K562 (cell line): ENCODE data around the gene LMNB1. TPM values are rescaled to one million over a fixed set of nuclear protein-coding genes. Genes with fewer than 3 reads are reported as not detected.
"Not testable (repeated sequence)": the region's sequence is repeated elsewhere in the genome, so short reads cannot be mapped to it uniquely, and the experiment has no call there.

Experiments
- ATAC-seq: fragments of 200-7000 bp; cut with Tn5 transposase; 3 replicates; pipeline ENCODE4 v1.9.1; 2020; ENCODE audit warnings: moderate library complexity
- BruUV-seq: library from RNA; stranded (reverse); fragments of 400-500 nt; replicated peaks from 2 replicates; lab custom pipeline; 2021; lab: Mats Ljungman, UMichigan
- CTCF ChIA-PET: fragments of 300-600 bp; formaldehyde crosslinking; extraction: SDS; loops from one replicate; lab custom pipeline; 2021; ENCODE audit warnings: low intra/inter-chr PET ratio; lab: Yijun Ruan, JAX
- POLR2A ChIA-PET: fragments of 300-600, 350-650 bp; sonication (Branson Sonifier 250); formaldehyde crosslinking; extraction: SDS; loops from one replicate; lab custom pipeline; 2021; ENCODE audit warnings: antibody characterized with exemption, inconsistent platforms; lab: Yijun Ruan, JAX
- DNase-seq, 4 experiments: peaks; one replicate each; pipeline versions ENCODE4 v3.0.0 to v3.0.0-alpha.2; 2011 to 2018; ENCODE audit warnings: low spot score in 3 of 4, mixed read lengths in 3 of 4; ENCODE audit errors: extremely low read depth in 1 of 4
- FAIRE-seq: peaks from 2 replicates; lab custom pipeline; 2011; peaks lifted over from hg19 to GRCh38; lab: Jason Lieb, UNC
- H2AFZ ChIP-seq: 2 replicates; pipeline ENCODE4 v1.6.0; 2011; ENCODE audit warnings: low read depth, low read length, control low read depth, inconsistent platforms
- H3K27ac ChIP-seq: fragments of 200-600 bp; 3 replicates; pipeline ENCODE4 v1.8.0; 2011; ENCODE audit warnings: low read depth, mild to moderate bottlenecking, control low read depth, inconsistent platforms, low read length, moderate library complexity, mixed read lengths; ENCODE audit errors: extremely low read depth
- H3K27me3 ChIP-seq, 2 experiments: fragments of 300-600 bp in 1 of 2; 2 replicates in 1 of 2; 3 replicates in 1 of 2; pipeline versions ENCODE4 v1.6.0 to v1.8.0; 2011; ENCODE audit warnings: inconsistent platforms in 2 of 2, low read length in 2 of 2, mild to moderate bottlenecking in 1 of 2, mixed read lengths in 1 of 2, moderate library complexity in 1 of 2; ENCODE audit not compliant: control insufficient read depth in 2 of 2, insufficient read depth in 2 of 2
- H3K36me3 ChIP-seq: fragments of 300-600 bp; 3 replicates; pipeline ENCODE4 v1.8.0; 2011; ENCODE audit warnings: mild to moderate bottlenecking, low read length, inconsistent platforms; ENCODE audit not compliant: control insufficient read depth, insufficient read depth
- H3K4me1 ChIP-seq, 2 experiments: fragments of 200-600 bp in 1 of 2; replicated peaks in 1 of 2; 2 replicates in 1 of 2; 3 replicates in 1 of 2; pipeline versions ENCODE4 v1.5.1 to v1.8.0; 2011; ENCODE audit warnings: inconsistent platforms in 2 of 2, low read length in 2 of 2, mild to moderate bottlenecking in 1 of 2, mixed read lengths in 1 of 2, moderate library complexity in 1 of 2; ENCODE audit not compliant: control insufficient read depth in 2 of 2, insufficient read depth in 2 of 2
- H3K4me2 ChIP-seq: 2 replicates; pipeline ENCODE4 v1.6.1; 2011; ENCODE audit warnings: low read length, control low read depth, inconsistent platforms, mixed read lengths; ENCODE audit not compliant: insufficient read depth
- H3K4me3 ChIP-seq: fragments of 200-600 bp; sonication (generic), shearing (Covaris generic); 2 replicates; pipeline ENCODE4 v1.5.1; 2016; ENCODE audit warnings: control low read depth, inconsistent platforms
- H3K79me2 ChIP-seq: fragments of 200-600 bp; 3 replicates; pipeline ENCODE4 v1.8.0; 2011; ENCODE audit warnings: low read length, inconsistent platforms; ENCODE audit not compliant: control insufficient read depth, insufficient read depth
- H3K9ac ChIP-seq, 2 experiments: 2 replicates each; pipeline versions ENCODE4 v1.6.0 to v1.6.1; 2011; ENCODE audit warnings: low read depth in 2 of 2, low read length in 2 of 2, control low read depth in 1 of 2, inconsistent platforms in 1 of 2, mild to moderate bottlenecking in 1 of 2, mixed read lengths in 1 of 2; ENCODE audit not compliant: insufficient read depth in 1 of 2
- H3K9me1 ChIP-seq: one replicate; pipeline ENCODE4 v1.6.0; 2011; ENCODE audit warnings: inconsistent platforms, mild to moderate bottlenecking, low read length, moderate library complexity; ENCODE audit not compliant: control insufficient read depth, insufficient read depth
- H3K9me3 ChIP-seq: replicated peaks from 2 replicates; pipeline ENCODE4 v1.5.1; 2011; ENCODE audit warnings: low read depth, low read length, inconsistent platforms; ENCODE audit not compliant: control insufficient read depth, insufficient read depth
- H4K20me1 ChIP-seq: replicated peaks from 2 replicates; pipeline ENCODE4 v1.6.1; 2011; ENCODE audit warnings: low read length, inconsistent platforms, mixed read lengths; ENCODE audit not compliant: control insufficient read depth, insufficient read depth
- CEBPB ChIP-seq: fragments of 450-650 bp; IDR thresholded peaks from 2 replicates; pipeline ENCODE4 v1.6.1; 2016; ENCODE audit warnings: missing genetic modification characterization, missing compliant biosample characterization
- CEBPG ChIP-seq, 3 experiments: fragments of 200-800 bp in 1 of 3; sonication (Bioruptor generic) in 1 of 3; sonication (generic) in 1 of 3; formaldehyde crosslinking in 1 of 3; IDR thresholded peaks in 2 of 3; conservative IDR thresholded peaks in 1 of 3; 2 replicates each; pipeline versions ENCODE4 v1.6.1 to v1.8.0; 2016 to 2022; ENCODE audit warnings: missing compliant biosample characterization in 2 of 3, missing genetic modification characterization in 2 of 3, mild to moderate bottlenecking in 1 of 3, missing genetic modification reagents in 1 of 3
- ZBTB33 ChIP-seq: sonication (generic); formaldehyde crosslinking; IDR thresholded peaks from 2 replicates; pipeline ENCODE4 v1.8.1; 2023; ENCODE audit warnings: mild to moderate bottlenecking, missing genetic modification reagents
- WGBS: fragments of 100-300 bp; shearing (Covaris generic); methylation state at CpG from one replicate; pipeline ENCODE4 v1.1.6; 2016; ENCODE audit warnings: low coverage, mixed read lengths; ENCODE audit not compliant: insufficient coverage; ENCODE audit errors: missing lambda C conversion rate; 5-methylcytosine and 5-hydroxymethylcytosine counted together
- in situ Hi-C: fragments of 300-500 bp; cut with MboI; formaldehyde crosslinking; loops from 4 replicates; pipeline ENCODE4 v1.15.0; 2018; ENCODE audit warnings: inconsistent platforms, mixed read lengths
- intact Hi-C: fragments of 100-400 bp; cut with micrococcal nuclease; formaldehyde crosslinking; loops from 2 replicates; pipeline ENCODE4 v1.14.2; 2022
- polyA plus RNA-seq, 8 experiments: library from polyadenylated mRNA; depleted of rRNA in 4 of 8; stranded (reverse) in 5 of 8; unstranded in 3 of 8; fragments of >200 nt; fragmentation: Nextera tagmentation in 2 of 8; fragmentation: Illumina TruSeq in 1 of 8; extraction: Ambion mirVana in 2 of 8; extraction: Trizol in 1 of 8; gene quantifications; 2 replicates each; pipeline versions ENCODE4 v1.2.1 to v1.2.3, GENCODE V29; 2011 to 2014; ENCODE audit warnings: inconsistent platforms in 1 of 8, missing spikeins in 1 of 8
- total RNA-seq, 7 experiments: library from RNA; depleted of rRNA in 6 of 7; stranded (reverse); fragments of >200 nt in 6 of 7; fragmentation: Illumina TruSeq in 2 of 7; extraction: Trizol in 2 of 7; gene quantifications; 2 replicates each; pipeline versions ENCODE4 v1.2.1 to v1.2.3, GENCODE V29; 2011 to 2021; ENCODE audit warnings: low replicate concordance in 1 of 7

LMNB1 gene
- total and polyA plus RNA-seq, 9 of the 15 experiments (the other 6 are each of a cell fraction or from before 2014, with no cell fraction given), result 2.8 to 190 (median 131) TPM

- H3K9ac ChIP-seq; intact Hi-C loops; CTCF ChIA-PET; FAIRE-seq; H2AFZ ChIP-seq; H3K9me1 ChIP-seq; in situ Hi-C loops; H3K4me3 ChIP-seq; H3K4me2 ChIP-seq; H3K27me3 ChIP-seq; ATAC-seq; H4K20me1 ChIP-seq; H3K9me3 ChIP-seq; H3K27ac ChIP-seq; BruUV-seq; DNase-seq; TF ChIP-seq CEBPG (tag; conservative IDR thresholded peaks at IDR 0.05 in 1 of 2, IDR thresholded peaks at IDR 0.05 in 1 of 2): not testable (repeated sequence)
- POLR2A ChIA-PET, result interaction anchor here (1.3 to 1.9 kb wide), 3 partner anchors 10 to 16 kb away, joined by 3 to 9 read pairs (median 8); no protein-coding TSS in a partner anchor
- H3K79me2 ChIP-seq, result peaks cover 26% of the 10 kb centered on the region
- peaks cover 3 to 16% of the 10 kb centered on the region in 2 experiments; a peak in 4 of 5 replicates for H3K4me1 ChIP-seq
- TF ChIP-seq ZBTB33 (peak; percentile 79), CEBPG (CRISPR knock-in tag; IDR thresholded peaks at IDR 0.05) (0 out of 2 replicates have a peak, but pooled peaks have one; percentile 20), CEBPB (tag) (peak; percentile 48; the same call in 1 of the 2 replicates)
- peaks cover 14% of the 10 kb centered on the region; the same call in 1 of the 3 replicates for H3K36me3 ChIP-seq
- WGBS, result 92% methylated on average over 14 of the region's 14 CpGs
Measured at GRCh38 chr5:126774595-126774994, 2.3 kb upstream of the LMNB1 start.
